SHP77 (cell line): ENCODE results near the gene ULK2.
"Not testable (repeated sequence)": the region's sequence is repeated elsewhere in the genome, so short reads cannot be mapped to it uniquely, and the experiment has no call there.

Experiments
- DNase-seq, 2 experiments: peaks; one replicate each; lab custom pipeline; 2025; lab: John Stamatoyannopoulos, UW

Gene ULK2

DNA sequence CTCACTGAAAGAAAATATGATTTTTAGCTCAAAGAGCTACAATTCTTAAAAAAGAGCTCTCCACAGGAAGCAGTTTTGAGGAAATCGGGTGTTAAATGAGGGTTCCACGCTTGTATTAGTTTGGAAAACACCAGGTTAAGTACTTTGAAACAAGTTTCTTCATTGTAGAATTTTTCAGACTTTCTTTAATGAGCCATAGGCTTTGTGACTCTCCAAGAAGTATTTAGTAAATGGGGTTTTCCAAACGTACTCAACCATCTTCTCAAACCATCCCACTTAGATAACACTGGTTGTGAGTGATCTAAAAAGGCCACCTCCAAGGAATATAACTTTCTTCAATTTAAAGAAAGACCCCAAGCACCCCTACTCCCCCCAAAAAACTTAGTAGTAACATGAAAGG lies 2.7 kb downstream of the ULK2 start:
- no peak for DNase-seq

DNA sequence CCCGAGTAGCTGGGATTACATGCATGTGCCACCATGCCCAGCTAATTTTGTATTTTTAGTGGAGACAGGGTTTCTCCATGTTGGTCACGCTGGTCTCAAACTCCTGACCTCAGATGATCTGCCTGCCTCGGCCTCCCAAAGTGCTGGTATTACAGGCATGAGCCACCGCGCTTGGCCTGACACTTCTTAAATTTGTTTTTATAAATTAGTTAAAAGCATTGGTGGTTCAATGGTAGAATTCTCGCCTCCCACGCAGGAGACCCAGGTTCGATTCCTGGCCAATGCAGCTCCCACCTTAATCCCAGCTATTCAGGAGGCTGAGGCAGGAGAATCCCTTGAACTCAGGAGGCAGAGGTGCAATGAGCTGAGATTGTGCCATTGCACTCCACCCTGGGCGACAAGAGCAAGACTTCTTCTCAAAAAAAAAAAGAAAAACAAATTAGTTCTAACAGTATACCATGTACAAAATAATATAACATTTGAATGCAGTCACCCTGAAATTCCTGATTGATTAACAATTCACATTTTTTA lies 7.0 kb downstream of the ULK2 start:
- DNase-seq, result not testable (repeated sequence)

DNA sequence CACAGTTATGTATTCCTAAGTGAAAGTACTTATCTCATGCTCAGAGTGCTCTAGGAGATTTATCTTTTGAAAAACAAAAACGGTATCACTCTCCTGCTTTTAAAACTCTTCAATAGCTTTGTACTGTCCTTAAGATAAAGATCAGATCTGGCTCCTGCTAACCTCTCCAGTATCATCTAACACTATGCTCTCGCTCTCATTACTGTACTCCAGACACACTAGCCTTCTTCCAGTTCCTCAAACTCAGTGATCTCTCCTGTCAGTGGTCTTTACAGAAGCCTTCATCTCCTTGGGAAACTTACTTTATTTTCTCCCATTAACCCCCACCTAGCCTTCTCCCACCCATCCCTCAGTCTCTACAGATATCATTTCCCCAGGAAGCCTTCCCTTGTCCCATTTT lies 10.1 kb downstream of the ULK2 start:
- DNase-seq, result no peak

DNA sequence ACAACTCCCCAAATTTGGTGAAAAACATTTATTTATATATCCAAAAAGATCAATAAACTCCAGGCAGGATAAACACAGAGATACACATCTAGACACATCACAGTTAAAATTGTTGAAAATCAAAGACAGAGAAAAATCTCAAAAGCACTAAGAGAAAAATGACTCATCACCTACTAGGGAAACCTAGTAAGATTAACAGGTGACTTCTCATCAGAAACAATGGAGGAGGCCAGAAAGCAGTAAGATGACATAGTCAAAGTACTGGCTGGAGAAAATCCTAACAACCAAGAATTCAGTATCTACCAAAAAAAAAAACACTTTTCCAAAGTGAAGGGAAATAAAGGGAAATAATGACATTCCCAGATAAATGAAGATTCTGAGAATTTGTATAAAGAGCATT lies 33.8 kb downstream of the ULK2 start:
- DNase-seq, result no peak

DNA sequence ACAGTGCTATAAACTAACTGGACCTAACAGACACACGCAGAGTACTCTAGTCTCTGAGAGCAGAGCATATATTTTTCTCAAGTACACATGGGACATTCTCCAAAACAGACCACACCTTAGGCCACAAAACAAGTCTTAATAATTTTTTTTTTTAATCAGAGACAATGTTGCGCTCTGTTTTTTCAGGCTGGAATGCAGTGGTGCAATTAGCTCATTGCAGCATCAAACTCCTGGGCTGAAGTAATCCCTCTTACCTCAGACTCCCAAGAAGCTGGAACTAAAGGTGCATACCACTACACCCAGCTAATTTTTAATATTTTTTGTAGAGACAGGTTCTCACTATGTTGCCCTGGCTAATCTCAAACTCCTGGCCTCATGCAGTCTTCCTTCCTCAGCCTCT lies 37.7 kb downstream of the ULK2 start:
- no peak for DNase-seq

DNA sequence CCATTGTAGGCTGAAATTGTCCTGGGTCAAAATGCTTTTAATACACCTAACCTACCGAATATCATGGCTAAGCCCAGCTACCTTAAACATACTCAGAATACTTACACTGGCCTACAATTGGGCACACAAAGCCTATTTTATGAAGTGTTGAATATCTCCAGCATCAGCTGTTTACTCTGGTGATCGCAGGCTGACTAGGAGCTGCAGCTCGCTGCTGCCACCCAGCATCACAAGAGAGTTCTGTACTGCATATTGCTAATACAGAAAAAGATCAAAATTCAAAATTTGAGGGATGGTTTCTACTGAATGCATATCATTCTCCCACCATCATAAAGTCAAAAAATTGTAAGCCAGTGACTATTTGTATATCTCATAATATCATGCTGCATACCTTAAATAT lies 55.3 kb downstream of the ULK2 start:
- DNase-seq, result peak; percentile 22 to 23

DNA sequence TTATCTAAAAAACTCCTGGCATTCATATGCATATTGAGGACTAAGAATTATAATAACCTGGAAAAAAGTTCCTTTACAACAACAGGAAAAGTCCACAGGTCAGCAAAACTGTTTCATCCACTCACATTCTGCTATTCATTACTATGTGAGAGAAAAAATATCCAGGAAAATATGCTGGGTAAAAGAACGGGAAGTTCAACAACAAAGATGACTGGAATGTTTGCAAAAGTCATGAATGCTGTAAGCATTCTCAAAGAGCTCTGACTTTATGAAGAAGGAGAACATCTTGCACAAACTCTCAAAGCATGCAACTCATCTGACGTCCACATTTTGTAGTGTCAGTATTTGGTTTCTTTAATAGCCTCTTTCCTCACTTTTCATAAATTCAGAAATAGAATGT lies 62.7 kb downstream of the ULK2 start:
- no peak for DNase-seq

DNA sequence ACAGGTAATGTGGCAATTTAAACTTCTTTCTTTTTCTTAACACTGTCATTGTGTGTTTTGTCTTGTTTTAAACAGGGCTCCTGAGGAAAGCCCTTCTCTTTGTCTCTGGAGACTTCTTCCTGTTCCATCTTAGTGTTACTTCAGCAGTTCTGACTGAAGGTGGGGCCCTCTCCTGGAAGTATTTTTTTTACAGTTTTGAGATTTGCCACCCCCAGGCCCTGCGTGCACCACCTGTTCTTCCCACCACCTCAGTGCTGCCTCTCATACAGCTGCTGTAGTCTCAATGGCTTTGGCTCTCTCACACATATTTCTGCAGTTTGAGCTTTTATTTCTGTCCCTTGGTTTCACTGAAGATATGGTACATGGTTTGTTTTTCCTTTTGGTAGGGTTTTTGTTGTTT lies 67.2 kb downstream of the ULK2 start:
- DNase-seq, result no peak

DNA sequence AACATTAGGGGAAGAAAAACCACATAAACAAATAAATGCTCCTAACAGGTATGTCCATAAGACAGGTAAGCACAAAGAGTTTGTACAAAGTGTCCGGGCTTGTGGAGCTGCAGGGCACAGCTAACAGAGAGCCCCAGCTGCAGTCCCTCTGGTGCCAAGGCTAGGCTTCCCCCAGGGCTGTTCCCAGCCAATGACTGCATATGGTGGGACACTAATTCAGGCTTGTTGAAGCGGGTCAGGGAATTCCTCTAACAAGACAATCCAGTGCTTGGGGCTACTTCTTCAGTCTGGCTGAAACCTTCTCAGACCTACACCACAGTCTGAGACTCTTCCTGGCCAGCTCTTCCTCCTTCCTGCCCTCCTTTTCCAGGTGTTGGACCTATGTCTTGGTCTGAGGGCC lies 67.9 kb downstream of the ULK2 start:
- no peak for DNase-seq

DNA sequence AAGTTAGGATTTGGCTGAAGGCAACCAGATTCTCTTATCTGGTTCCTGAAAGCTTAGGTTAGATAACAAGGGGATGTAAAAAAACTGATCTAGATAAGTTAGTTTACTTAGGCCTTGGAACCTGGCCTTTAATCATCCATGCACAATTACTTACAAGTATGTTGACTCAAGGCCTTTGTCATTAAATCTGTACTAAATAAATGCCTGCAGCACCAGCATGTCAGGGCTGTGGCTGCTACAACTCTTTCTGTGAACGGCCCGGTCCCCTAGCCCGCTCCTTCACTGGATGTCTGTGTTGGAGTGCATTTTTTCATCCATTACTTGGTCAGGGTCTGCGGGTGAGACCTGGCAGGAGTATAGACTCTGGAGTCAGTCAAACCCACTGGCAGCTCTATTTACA lies 71.3 kb downstream of the ULK2 start:
- DNase-seq, result no peak

DNA sequence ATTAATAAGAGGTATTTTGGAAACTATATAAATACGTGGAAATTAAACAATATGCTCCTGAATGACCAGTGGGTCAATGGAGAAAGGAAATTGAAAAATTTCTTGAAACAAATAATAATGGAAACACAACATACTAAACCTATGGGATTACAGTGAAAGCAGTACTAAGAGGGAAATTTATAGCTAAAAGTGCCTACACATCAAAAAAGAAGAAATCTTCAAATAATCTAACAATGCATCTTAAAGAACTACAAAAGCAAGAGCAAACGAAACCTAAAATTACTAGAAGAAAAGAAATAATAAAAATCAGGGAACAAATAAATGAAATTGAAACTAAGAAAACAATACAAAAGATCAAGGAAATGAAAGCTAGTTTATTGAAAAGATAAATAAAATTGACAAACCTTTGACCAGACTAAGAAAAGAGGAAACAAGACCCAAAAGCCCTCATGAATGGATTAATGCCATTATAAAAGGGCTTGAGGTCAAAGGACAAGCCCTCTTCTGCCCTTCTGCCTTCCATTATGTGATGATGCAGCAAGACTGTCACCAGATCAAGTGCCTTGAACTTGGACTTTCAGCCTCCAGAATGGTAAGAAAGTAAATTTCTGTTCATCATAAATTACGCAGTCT lies 75.7 kb downstream of the ULK2 start:
- no peak for DNase-seq

DNA sequence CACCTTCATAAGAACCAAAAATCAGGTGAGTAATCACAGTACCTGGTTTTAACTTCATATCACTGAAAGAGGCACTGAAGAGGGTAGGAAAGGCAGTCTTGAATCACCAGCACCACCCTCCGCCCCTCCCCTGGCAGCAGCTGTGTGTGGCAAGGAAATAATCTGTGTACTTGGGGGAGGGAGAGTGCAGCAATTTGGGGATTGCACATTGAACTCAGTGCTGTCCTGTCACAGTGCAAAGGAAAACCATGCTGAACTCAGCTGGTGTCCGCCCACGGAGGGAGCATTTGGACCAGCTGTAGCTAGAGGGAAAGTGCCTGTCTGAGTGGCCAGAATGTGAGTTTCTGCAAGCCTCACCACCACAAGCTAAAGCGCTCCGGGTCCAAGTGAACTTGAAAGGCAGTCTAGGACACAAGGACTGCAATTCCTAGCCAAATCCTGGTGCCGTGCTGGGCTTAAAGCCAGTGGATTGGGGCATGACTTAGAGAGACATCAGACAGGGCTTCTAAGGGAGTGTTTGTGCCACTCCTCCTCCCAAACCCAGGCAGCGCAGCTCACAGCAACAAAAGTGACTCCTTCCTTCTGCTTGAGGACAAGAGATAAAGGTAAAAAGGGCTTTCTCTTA lies 79.9 kb downstream of the ULK2 start:
- no peak for DNase-seq

DNA sequence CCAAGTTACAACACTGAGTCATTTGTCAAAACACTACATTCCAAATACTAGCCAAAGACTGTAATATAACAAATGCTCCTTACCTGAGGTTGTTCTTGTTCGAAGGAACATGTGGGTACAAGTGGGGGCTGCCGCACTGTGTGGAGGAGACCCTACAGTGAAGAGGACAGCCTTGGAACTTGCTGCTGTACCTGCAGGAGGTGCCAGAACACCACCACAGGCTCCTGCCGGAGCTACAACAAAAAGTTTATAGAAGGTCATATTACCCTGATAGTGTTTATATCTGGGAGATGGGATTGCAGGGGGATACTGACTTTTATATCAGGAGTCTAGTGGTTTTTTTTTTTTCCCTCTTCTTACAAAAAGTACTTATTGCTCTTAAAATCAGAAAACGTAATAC lies 81.9 kb downstream of the ULK2 start:
- no peak for DNase-seq

DNA sequence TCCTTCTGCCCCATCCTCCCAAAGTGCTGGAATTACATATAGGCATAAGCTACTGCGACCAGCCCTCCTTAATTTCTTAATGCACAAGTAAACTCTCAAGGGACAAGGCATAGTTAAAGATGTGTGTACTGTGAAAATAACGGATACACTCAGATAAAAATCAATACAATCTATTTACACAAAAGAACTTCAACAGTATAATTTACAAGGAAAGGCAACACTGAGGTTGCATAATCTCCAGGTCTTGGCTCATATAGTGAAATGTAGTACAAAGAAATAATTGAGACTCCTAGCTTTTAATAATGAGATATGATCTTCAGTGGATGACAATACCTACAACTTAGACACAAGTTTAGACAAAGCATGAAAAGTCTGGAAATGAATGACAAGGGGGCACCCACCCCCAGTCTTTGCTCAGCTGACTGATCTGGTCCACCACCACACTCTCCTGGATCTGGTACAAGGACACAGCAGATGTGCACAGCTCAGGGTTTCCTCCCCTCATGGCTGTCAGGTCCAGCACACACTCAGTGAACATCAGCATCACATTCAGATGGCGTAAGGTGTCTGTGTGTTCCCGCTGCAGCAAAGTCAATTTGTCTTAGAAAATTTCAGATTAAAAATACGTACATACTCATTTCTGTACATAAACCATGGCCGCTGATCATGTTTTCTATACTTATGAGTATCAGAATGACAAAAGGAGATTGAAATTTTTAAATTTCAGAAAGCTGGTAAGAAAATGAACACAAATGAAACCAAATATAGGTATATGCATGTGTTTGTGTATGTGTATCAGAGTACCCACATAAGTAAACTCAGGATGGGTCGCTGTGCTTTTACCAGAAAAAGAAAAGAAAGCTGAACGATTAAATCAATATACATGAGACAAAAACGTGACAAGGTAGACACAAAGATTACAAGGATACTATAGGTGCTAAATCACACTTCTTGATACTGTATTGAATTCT lies 86.0 kb downstream of the ULK2 start:
- no peak for DNase-seq

DNA sequence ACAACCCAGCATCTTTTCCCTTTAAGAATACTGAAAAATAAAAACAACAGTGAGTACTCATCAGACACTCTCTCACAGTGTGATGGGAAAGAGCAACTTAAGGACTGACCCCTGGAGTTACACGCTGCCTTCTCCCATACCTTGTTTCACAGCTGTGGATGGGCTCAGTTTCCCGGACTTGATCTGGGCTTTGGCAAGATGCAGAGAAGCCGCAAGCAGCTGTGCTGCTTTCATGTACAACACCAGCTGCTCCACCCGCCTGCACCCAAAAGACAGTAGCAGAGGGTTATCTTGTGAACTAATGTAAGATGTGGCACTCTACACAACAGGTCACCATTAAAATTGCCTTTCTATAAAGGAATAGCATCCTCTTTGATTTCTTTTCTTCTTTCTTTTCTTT lies 86.9 kb downstream of the ULK2 start:
- DNase-seq, result no peak

DNA sequence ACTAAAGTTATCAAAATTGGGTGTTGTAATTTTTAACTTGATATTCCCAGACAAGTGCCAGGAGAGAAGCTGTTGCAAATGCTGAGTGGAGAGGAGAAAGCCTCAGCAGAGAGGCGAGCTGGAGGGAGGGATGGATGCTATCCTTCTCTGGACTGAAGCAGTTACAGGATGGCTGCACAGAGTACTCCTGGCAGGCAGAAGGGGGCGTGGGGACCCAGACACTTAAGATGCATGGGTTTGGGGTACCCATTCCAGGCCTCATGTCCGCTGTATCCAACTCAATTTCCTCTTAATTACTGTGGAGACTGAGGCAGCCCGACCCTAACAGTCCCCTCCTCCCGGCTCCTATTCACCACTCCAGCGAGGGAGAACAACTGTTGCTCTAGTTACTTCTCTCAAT lies 94.2 kb downstream of the ULK2 start:
- DNase-seq, result no peak

DNA sequence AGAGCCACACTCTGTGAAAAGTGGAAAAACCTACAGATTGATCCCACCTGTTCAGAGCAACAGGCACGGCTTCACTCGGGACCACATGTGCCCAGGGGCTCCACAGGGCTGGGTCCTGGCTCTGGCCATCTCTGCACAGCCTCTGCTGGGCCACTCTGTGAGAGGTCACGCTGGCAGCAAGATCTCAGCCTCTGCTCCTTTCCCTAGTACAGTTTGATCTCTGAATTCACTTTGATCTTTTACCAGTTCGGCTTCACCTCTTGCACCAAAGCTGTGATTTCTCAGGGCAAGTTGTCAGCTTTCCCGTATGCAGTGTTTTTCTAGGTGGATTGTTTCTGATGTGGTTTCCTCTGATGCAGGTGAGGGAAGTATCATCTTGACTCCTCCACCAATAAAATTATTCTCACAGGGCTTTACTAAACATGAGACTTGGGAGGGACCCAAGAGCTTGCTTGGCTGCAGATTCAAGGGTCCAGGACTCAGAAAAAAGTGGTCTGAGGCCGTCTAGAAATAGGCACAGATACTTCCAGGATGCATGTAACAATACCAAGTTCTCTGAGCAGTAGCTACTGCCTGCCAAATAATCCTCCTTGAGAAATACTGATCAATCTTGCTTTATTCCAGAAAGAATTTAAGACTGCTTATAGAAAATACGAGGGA lies 95.6 kb downstream of the ULK2 start:
- no peak for DNase-seq

DNA sequence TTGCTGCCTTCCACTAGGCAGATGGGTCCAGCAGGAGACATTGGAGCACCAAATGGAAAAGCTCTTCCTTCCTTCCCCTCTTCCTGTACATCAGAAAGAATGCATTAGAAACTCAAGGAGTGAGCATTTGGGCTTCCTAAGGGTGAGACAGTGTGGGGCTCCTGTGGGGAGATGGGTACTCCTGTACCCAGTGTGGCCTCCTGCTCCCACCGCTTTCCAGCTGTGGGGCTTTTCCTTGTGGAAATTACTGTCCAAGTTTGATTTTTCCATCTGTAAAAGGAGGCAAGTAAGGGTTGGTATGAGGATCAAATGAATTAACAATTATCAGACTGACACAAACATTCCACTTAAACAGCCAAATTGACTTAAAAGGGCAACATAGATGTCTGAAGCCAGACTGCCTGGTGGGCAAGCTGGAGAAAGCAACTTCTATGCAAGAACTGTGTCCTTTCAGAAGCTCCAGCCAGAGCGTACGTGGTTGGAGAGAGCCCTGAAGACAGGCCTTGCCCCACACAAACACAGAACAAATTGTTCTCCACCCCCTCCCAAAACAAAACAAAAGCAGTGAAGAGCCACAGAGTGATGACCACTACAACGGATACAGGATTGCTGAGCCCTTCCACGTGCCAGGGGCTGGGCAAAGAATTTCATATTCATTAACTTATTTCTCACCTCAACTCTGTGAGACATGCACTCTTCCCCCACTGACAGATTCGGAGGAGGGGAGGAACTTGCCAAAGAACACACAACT lies 96.6 kb downstream of the ULK2 start:
- no peak for DNase-seq

DNA sequence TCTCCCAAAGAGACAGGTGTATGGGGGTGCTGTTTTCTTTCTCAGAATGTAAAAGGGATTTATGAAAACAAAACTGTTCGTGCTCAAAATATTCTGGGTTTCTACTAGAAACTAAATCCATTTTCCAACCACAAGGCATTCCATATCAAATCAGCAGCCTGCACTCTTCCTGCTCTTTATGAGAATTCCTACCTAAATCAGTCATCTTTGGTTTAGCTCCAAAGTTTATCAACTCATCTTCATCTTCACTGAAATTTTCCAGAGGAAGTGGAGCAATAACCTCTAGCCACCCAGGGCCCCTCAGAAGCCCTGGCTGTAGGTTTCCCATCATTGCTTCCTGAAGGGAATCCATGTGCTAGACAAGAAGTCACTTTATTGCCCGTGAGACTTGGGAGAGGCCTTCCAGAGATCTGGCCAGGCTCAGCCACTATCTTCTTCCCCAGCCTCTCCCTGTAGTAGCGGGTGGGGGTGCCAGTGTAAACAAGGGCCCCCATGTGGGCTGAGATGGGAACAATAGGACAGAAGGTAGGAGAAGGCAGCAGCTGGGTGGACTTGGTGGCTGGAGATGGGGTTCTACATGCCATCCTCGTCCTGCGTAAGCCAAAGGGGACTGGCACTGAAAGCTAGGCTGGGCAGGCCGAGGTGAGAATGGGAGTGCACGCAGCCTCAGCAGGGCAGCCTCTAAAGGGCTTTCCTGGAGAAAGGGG lies 97.6 kb downstream of the ULK2 start:
- DNase-seq, result no peak

DNA sequence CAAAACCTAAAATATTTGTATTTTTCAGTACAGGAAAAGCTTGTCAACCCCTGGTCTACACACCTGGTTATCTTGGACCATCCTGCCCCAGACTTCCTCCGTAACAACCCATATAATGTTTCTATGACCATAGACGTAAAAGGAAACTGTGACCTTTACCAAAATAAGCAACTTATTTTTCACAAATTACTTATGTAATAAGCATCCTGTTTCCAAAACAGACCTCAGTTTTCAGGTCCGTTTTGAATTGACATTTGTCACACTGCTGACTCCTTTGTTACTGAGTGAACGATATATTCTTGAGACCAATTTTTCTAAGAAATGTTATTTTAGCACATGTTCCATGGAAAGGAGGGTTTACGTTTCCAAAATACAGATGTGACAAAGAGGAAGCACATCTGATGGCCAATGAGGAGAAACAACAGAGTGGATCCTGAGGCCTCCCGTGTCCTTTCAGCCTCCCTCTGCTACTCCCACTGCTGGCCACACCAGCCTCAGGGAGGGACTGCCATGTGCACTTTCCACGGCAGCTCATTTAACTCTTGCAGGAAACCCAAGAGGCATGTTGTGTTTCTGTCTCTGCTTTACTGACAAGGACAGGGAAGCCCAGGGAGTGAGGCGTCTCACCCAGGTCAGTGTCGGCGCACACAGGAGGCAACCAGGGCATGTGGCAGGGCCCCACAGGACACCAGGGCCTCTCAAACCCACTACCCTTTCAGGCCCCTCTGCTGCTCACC lies 99.5 kb downstream of the ULK2 start:
- no peak for DNase-seq
